HG02973 (cell line): ENCODE results near the gene IL17C.
"Not testable (repeated sequence)": the region's sequence is repeated elsewhere in the genome, so short reads cannot be mapped to it uniquely, and the experiment has no call there.

Source experiments
- ATAC-seq: cut with Tn5 transposase; IDR thresholded peaks from one replicate; pipeline ENCODE4 v1.9.1; 2021; ENCODE audit warnings: moderate library complexity; ENCODE audit not compliant: unreplicated experiment

IL17C gene

DNA sequence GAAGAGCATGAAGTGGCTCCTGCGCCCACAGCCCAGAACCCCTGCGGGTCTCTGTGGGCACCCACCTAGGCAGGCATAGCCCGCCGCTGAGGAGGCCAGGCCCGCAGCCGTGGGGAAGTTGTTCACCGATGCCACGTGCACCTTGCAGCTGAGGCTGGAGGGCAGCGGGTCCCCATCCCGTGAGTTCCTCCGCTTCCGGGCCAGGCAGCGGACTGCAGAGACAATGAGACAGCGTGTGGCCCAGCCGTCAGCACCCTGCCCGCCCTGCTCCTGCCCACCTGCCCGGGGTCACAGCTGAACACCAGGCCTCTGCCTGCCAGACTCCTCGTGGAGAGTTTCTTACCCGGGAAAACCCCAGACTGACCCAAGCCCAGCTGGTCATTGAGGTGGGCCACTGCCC, 19.0 kb downstream of the IL17C start:
- ATAC-seq, result no peak

DNA sequence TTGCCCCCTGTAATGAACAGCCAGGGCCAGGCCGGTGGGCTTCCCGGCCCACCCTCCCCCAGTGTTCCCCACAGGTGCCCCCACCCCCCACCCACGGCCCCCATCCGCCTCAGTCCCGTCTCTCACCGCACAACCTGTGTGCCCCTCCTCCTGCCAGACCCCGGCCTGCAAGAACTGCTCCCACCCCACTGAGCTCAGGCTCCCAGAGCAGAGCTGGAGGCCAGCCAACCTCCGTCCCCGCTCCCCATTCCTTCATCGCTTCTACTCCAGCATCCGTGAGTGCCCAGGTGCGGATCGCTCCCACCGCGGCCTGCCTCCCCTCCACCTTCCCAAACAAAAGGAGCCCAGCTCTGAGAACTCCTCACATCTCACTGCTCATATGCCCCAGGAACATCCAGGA, 20.3 kb downstream of the IL17C start:
- ATAC-seq, result no peak

DNA sequence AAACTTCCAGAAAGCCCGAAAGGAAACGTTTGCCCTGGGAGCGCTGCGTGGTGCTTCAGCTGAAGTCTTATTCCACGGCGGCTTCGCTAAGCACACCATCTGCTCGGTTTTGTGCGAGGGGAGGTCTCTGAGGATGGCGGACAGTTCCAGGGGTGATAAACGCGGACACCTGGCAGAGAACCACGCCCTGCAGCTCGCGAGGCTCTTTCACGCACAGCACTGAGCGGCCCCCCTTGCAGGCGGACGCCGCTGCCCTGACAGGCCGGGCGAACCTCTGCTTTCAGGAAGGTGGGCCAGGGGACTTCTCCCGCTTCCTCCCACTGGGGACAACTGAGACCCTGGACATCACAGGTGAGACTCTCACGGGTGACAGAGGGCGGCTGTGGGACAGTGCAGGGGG, 20.8 kb downstream of the IL17C start:
- no peak for ATAC-seq

DNA sequence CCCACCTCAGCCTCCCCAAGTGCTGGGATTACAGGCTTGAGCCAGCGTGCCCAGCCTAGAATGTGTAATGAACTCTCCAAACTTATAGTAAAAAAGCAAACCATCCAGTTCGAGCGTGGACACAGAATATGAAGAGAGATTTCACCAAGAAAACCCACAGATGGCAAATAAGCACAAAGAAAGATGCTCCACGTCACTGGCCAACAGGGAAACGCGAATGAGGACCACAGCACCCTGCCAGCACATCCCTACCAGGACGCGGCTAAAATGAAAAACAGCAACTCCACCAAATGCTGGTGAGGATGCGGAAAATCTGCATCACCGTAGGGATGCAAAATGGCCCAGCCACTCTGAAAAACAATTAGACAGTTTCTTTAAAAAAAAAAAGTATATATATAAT, 23.1 kb downstream of the IL17C start:
- ATAC-seq, result no peak

DNA sequence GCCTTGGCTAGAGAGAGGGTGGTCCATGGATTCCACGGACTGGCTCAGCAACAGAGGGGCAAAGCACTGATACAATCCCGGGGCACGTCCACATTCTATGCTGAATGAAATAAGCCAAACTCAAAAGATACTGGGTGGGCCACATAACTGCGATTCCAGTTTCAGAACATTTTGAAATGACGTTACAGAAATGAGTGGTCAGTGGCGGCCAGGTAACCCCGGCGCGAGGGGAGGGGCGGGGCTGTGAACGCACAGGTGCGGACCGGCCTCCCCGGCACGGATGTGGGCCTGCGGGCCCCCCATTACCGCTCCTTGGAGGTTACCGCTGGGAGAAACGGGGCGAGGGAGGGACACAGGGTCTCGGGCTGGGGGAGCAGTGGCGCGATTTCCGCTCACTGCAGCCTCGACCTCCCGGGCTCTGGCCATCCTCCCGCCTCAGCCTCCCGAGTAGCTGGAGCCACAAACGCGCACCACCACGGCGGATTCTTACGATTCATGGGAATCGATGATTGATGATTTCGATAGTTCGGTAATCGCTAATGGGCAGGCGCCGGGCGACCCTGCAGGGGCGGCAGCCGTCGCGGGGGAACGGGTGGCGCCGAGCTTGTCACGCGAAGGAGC, 24.0 kb downstream of the IL17C start:
- no peak for ATAC-seq

DNA sequence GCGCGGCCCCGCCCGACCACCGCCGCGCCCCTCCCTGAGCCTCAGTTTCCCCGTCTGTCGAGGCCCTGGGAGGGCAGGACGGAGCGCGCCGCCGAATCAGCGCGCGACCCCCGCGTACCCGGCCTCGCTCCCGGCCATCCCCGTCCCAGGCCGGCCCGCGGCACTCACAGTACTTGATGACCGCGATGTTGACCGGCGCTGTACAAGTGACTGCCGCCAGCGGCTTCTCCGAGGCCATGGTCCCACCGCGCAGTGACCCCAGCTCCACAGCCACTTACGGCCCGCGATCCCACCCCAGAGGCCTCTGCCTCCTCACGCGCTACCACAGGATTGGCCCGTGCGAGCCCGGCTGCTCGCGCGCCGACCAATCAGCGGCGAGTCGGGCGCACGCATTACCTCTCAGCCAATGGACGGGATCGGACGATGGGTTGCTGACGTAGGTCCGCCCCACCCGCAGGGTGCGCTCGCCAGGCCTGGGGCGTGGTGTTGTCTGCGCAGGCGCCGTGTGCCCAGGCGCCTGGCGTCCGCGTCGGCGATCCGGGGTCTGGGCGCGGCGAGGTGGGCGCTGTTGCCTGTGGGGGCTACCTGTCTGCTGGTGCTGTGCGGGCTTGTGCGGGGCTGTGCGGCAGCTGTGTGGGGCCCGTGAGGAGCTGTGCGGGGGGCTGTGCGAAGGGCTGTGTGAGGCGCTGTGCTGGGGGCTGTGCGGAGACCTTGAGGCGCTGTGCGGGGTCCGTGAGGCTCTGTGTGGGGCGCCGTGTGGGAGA, 24.7 kb downstream of the IL17C start, which contains the start of gene MVD:
Gene MVD (minus strand): TSS at position 249 of the 764 bp plus-strand sequence. CDS start 11 bp downstream, at position 238.
- ATAC-seq, result peak; percentile 87

DNA sequence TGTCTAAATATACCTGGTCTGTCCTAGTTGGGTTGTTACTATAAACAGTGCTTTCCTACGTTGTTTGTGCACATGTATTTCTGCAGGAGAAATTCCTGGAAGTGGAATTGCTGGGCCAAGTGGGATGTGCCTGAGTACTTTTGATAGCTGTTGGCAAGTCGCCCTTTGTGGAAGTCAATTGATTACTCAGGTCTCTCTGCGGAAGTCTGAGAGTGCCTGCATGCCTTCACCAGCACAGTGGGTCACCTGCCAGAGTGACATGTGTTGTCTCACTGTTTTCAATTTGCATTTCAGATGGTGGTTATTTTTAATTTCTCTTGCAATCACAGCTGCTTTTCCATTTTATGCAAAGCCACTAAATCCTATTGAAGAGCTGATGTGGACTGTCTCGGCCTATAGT, 26.8 kb downstream of the IL17C start:
- ATAC-seq, result no peak

DNA sequence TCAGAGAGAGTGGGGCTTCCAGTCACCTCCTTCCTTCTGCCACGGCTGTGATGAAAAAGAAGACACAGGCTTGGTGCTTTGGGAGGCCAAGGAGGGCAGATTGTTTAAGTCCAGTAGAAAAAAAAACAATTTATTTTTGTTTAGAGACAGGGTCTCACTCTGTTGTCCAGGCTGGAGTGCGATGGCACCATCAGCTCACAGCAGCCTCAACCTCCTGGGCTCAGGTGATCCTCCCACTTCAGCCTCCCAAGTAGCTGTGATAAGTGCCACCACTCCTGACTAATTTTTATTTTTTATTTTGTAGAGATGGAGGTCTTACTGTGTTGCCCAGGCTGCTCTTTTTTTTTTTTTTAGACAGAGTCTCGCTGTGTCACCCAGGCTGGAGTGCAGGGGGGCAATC, 27.2 kb downstream of the IL17C start:
- no peak for ATAC-seq

DNA sequence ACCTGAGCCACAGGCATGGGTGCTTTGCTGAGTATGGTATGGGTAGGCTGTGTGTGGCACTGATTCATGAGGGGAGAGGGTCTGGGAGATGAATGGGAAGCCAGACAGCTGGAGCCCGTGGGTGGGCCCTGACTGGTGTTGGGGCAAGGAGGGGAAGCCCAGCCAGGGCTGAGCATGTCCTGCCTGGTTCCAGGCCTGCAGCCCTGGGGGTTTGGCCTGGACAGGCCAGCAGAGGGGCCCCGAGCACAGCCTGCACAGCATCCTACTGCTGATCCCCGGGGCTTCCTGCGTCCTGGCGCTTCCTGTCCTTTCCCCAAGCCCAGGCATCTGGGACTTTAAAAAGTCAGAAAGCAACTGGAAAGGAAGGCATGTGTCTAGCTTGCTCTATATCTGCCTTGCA, 29.1 kb downstream of the IL17C start:
- no peak for ATAC-seq

DNA sequence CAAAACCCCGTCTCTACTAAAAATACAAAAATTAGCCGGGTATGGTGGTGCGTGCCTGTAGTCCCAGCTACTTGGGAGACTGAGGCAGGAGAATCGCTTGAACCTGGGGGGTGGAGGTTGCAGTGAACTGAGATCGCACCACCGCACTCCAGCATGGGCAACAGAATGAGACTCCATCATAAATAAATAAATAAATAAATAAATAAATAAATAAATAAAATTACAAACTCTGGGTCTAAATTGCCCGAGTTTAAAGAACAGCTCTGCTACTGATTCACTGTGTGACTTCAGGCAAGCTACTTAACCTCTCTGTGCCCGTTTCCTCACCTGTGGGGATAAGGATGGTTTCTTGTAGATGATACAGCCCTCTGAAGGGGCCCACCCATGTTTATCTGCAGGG, 31.1 kb downstream of the IL17C start:
- not testable (repeated sequence) for ATAC-seq

DNA sequence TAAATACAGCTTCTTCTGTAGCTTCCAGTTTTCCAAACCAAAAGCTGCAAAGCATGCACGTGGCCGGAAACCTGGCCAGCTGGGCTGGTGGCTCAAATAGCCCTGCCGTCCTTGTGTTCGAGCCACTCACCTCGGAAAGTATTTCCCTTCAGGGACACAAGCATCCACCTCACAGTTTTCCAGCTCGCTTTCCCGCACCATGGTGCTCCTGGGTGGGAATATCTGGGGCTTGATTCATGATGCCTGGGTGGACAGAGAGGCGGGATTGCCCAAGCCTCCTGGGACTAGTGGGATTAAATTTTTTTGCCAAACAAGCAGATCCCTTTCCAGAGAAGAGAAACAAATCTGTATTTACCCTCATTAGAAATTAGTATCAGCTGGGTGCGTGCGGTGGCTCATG, 31.6 kb downstream of the IL17C start:
- ATAC-seq, result no peak

DNA sequence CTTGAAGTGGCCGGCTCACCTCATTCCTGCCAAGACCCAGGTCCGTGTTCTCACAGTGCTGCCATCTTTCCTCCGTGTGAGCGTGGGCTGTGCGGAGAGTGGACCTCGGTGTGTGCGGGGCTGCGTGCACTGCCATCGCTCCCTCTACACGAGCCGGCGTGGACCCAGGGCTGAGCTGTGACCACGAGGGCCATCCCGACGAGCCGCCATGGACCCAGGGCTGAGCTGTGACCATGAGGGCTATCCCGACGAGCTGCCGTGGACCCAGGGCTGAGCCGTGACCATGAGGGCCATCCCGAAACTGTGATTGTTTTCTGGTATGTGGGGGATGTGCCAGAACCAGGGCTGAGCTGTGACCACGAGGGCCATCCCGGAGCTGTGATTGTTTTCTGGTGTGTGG, 33.4 kb downstream of the IL17C start:
- no peak for ATAC-seq

DNA sequence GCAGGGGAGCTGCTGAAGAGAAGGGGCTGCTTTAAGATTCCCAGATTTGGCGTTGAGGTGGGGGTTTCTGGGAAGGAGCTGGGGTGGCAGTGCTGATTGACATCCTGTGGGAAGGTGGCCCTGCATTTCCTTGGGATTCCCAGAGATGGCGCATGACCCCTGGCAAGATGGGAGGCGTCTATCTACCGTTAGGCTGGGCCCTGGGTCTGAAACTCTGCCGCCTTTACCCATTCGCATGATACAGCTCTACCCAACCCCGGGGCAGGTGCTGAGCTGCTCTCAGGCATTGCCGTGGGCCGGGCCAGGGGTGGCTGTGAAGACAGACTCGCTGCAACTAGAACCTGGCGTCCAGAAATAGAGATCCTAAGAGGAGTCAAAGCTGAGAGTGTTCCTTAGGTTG, 34.4 kb downstream of the IL17C start:
- ATAC-seq, result no peak

DNA sequence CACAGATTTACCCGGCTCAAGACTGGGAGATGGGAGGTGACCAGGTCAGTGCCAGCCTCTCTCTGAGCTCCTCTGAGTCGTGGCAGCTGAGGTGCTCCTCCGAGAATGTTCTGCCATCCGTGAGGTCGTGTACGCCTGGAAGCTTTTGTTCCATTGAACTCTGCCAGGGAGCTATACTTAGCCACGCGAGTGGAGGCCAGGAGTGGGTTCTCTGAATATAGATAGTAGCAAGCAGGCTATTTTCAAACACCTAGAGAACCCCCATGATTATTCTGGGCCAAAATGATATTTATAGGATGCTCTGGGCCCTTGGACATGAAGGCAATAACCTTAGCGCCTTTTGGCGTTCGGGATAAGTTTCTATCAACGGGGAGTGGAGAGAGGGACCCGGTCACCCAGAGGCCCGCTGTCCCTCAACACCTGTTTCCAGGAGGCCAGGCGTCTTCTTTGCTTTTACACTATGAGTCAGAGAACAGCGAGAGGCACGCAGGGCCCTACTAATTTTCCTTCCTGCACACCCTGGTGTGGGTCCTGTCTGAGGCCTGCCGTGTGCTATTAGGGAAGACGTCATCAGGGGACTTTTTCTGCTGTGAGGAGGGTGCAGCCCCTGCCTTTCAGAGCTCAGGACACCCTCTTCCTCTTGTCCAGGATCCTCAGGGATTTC, 35.5 kb downstream of the IL17C start:
- ATAC-seq, result no peak

DNA sequence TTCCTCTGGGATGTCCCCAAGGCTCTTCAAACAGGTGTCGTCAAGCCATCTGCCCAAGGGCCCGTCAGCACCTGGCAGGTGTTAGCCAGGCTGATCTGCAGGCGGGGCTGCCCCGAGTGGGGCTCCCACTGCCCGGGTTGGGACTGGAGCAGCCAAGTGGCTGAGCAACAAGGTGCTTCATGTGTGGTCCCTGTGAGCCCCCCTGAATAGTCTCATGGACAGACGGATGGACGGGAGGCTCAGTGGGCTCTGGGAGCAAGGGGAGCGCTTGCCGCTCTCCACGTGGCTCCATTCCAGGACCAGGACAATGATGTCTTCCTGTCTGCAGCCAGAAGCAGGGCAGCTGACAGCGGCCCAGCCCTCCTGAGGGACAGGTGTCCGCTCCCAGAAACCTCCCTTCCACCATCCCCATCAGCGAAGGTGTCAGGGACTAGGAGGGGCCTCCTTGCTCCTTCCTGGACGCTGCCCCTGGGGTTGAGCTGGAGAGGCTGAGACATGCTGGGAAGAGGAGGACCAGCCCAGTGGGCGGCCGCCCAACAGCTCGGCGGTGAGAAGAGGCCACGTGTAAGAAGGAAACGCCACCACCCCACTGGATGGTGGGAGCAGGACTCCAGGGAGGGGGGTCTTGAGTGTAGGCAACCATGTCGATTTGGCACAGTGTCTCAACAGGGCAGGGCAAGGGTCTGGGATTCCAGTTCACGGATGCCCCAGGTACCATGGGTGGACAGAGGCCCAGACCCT, 38.3 kb downstream of the IL17C start:
- ATAC-seq, result no peak

DNA sequence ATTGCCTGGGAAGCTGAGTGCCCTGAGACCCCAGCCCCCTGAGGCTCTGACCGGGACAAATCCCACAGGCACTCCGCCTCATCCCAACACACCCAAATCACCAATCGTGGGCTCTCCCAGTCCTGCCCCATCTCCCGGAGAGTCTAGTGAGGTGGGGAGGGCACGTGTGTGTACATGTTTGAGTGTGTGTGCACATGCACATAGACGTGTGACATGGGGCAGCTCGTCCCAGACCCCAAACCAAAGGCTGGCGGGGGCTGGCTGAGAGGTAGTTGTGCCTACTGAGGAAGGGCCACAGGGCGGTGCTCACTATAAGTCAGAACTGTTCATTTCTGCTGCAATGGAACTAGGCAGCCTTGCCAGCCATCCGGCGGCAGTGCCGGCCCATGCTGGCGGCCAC, 39.3 kb downstream of the IL17C start:
- no peak for ATAC-seq

DNA sequence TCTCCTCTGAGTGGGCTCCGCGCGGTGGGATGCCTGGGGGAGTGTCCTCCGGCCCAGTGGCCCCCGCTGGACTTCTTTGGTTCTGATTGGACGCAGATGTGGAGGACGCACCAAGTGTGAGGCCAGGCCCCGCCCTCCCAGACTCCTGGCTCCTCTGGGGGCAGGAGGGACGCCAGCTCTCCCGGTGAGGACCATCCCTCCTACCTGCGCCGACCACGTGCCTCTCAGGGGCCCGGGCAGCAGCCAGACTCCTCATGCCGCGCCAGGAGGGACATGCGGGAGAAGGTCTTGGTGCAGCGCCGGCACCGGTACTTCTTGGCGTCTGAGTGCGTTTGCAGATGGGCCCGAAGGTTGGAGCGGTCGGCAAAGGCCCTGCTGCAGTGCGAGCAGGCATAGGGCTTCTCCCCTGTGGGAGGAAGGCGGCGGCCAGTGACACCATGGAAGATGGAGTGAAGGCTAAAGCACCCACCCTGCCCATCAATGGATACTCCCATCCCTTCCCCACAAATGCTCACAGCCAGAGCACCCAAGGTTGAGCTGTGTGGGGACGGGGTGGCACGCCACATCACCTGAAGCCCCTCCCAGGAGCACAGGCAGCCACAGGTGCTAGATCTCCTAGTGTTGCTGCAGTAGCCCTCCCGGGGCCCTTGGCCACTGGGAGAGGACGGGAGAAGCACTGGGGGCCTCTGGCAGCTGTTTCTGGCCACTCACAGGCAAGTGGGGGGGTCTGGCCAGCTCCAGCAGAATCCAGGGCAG, 40.0 kb downstream of the IL17C start:
- ATAC-seq, result no peak

DNA sequence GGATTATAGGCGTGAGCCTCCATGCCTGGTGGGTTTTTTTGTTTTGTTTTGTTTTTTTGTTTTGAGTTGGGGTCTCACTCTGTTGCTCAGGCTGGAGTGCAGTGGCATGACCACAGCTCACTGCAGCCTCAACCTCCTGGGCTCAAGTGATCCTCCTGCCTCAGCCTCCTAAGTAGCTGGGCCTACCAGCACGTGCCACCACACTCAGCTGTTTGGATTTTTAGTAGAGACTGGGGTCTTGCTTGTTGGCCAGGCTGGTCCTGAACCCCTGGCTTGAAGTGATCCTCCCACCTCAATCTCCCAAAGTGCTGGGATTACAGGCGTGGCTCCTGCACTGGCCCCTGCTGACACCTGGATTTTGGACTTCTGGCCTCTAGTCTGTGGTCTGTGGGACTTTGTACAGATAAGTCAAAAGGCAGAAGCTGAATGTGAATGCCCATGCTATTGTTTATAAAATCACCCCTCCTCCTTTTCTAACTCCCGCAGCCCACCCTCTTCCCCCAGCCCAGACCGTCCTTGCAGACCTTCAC, 42.2 kb downstream of the IL17C start:
- no peak for ATAC-seq

DNA sequence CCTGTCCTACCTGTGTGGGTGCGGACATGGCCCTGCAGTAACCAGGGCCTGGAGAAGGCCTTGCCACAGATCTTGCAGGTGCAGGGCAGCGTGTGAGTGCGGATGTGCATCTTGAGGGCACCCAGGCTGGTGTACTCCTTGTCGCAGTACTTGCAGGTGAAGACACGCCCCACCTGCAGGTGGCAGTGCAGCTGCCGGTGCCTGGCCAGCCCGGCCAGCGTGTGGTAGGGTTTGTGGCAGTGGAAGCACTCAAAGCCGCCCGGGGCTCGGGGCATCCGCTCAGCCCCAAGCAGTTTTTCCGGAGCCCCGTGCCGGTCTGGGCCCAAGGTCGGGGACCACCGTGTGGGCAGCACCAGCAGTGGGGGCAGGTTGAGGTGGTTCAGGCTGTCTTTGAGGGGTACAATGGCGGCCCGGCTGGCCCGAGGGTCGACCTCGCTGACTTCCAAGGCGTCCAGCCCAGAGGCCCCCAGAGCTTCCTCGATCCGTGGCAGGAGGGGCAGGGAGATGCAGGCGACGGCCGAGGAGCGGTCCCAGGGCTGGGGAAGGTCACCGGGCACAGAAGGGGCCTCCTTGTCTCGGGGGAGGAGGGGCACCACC, 42.8 kb downstream of the IL17C start:
- ATAC-seq, result no peak
